ENCODE results near the gene FNDC3B. TPM values are rescaled to one million over a fixed set of nuclear protein-coding genes. Genes with fewer than 3 reads are reported as not detected.

Gene FNDC3B
- total RNA-seq, 2 experiments from 2014 or later = 9.2 to 13.5 TPM

GRCh38 chr3:172148702-172149565 is 109.6 kb downstream of the FNDC3B start:
- H3K36me3 Mint-ChIP-seq (ENCODE audit: low read depth) = no peaks in the 10 kb centered on the region
- no peak for DNase-seq
- H3K27me3 Mint-ChIP-seq (ENCODE audit: low read depth) = no peaks in the 10 kb centered on the region
- intact Hi-C loops (cut with micrococcal nuclease) = no loop called here
- H3K4me1 Mint-ChIP-seq (ENCODE audit: low read depth) = peaks cover 41% of the 10 kb centered on the region
- no peak overlapping the region for H3K27ac Mint-ChIP-seq
- CTCF ChIA-PET = interaction anchor here (0.6 to 0.7 kb wide), 2 partner anchors 30 to 164 kb away, joined by 3 read pairs; no protein-coding TSS in a partner anchor
- no peak overlapping the region for H3K4me3 Mint-ChIP-seq
- H3K9me3 Mint-ChIP-seq = no peaks in the 10 kb centered on the region

- H3K4me1 Mint-ChIP-seq (ENCODE audit: low read depth) = peaks cover 44% of the 10 kb centered on the region
- intact Hi-C loops (cut with micrococcal nuclease) = no loop called here
- H3K9me3 Mint-ChIP-seq = no peaks in the 10 kb centered on the region
- H3K27me3 Mint-ChIP-seq (ENCODE audit: low read depth) = no peaks in the 10 kb centered on the region
- no peak for DNase-seq
- no peaks in the 10 kb centered on the region for H3K36me3 Mint-ChIP-seq (ENCODE audit: low read depth)
- H3K27ac Mint-ChIP-seq = no peak overlapping the region
- no peak overlapping the region for H3K4me3 Mint-ChIP-seq
- CTCF ChIA-PET = no interaction called here
These were observed 110.9 kb downstream of the FNDC3B start for GRCh38 chr3:172150268-172150667.

GRCh38 chr3:172150913-172151650 is 111.7 kb downstream of the FNDC3B start:
- Mint-ChIP-seq H3K27me3 (ENCODE audit: low read depth) (no peaks in the 10 kb centered on the region), H3K9me3 (no peaks in the 10 kb centered on the region), H3K36me3 (ENCODE audit: low read depth) (no peaks in the 10 kb centered on the region), H3K4me1 (ENCODE audit: low read depth) (peaks cover 41% of the 10 kb centered on the region), H3K4me3 (no peak overlapping the region), H3K27ac (no peak overlapping the region)
- DNase-seq = no peak
- CTCF ChIA-PET = interaction anchor here (0.7 kb wide), 1 partner anchor 803 kb away, joined by 3 read pairs; no protein-coding TSS in a partner anchor
- intact Hi-C loops (cut with micrococcal nuclease) = no loop called here

GRCh38 chr3:172151651-172152649 is 112.6 kb downstream of the FNDC3B start:
- Mint-ChIP-seq H3K36me3 (ENCODE audit: low read depth) (no peaks in the 10 kb centered on the region), H3K27me3 (ENCODE audit: low read depth) (no peaks in the 10 kb centered on the region), H3K9me3 (no peaks in the 10 kb centered on the region), H3K4me1 (ENCODE audit: low read depth) (peaks cover 38% of the 10 kb centered on the region), H3K4me3 (no peak overlapping the region), H3K27ac (no peak overlapping the region)
- CTCF ChIA-PET = no interaction called here
- intact Hi-C loops (cut with micrococcal nuclease) = no loop called here
- DNase-seq = no peak

- Mint-ChIP-seq H3K4me3 (peak overlapping the region; percentile 13), H3K36me3 (ENCODE audit: low read depth) (no peaks in the 10 kb centered on the region), H3K4me1 (ENCODE audit: low read depth) (peaks cover 34% of the 10 kb centered on the region), H3K9me3 (no peaks in the 10 kb centered on the region), H3K27ac (no peak overlapping the region), H3K27me3 (ENCODE audit: low read depth) (no peaks in the 10 kb centered on the region)
- intact Hi-C loops (cut with micrococcal nuclease) = loop anchor here (1.0 kb wide), 1 partner anchor 15 kb away; no protein-coding TSS in a partner anchor
- DNase-seq = no peak
- CTCF ChIA-PET = no interaction called here
These were observed 113.5 kb downstream of the FNDC3B start for GRCh38 chr3:172152874-172153273.

GRCh38 chr3:172153335-172153861 is 114.0 kb downstream of the FNDC3B start:
- peak; percentile 72 for DNase-seq
- Mint-ChIP-seq H3K9me3 (no peaks in the 10 kb centered on the region), H3K27me3 (ENCODE audit: low read depth) (no peaks in the 10 kb centered on the region), H3K4me3 (peak overlapping the region; percentile 13), H3K27ac (no peak overlapping the region), H3K36me3 (ENCODE audit: low read depth) (no peaks in the 10 kb centered on the region), H3K4me1 (ENCODE audit: low read depth) (peaks cover 31% of the 10 kb centered on the region)
- CTCF ChIA-PET = no interaction called here
- intact Hi-C loops (cut with micrococcal nuclease) = loop anchor here (1.0 kb wide), 1 partner anchor 15 kb away; no protein-coding TSS in a partner anchor

GRCh38 chr3:172154768-172155664 is 115.6 kb downstream of the FNDC3B start:
- intact Hi-C loops (cut with micrococcal nuclease) = no loop called here
- CTCF ChIA-PET = no interaction called here
- DNase-seq = no peak
- no peak overlapping the region for H3K4me3 Mint-ChIP-seq
- no peaks in the 10 kb centered on the region for H3K9me3 Mint-ChIP-seq
- H3K36me3 Mint-ChIP-seq (ENCODE audit: low read depth) = no peaks in the 10 kb centered on the region
- no peaks in the 10 kb centered on the region for H3K27me3 Mint-ChIP-seq (ENCODE audit: low read depth)
- H3K27ac Mint-ChIP-seq = no peak overlapping the region
- H3K4me1 Mint-ChIP-seq (ENCODE audit: low read depth) = peaks cover 25% of the 10 kb centered on the region

GRCh38 chr3:172155897-172156585 is 116.7 kb downstream of the FNDC3B start:
- intact Hi-C loops (cut with micrococcal nuclease) = no loop called here
- Mint-ChIP-seq H3K27ac (no peak overlapping the region), H3K4me1 (ENCODE audit: low read depth) (peaks cover 25% of the 10 kb centered on the region), H3K4me3 (no peak overlapping the region), H3K36me3 (ENCODE audit: low read depth) (no peaks in the 10 kb centered on the region), H3K27me3 (ENCODE audit: low read depth) (no peaks in the 10 kb centered on the region), H3K9me3 (no peaks in the 10 kb centered on the region)
- no peak for DNase-seq
- CTCF ChIA-PET = no interaction called here

GRCh38 chr3:172156586-172156955 is 117.2 kb downstream of the FNDC3B start:
- no peak for DNase-seq
- CTCF ChIA-PET = interaction anchor here (1.1 kb wide), 1 partner anchor 326 kb away, joined by 3 read pairs; no protein-coding TSS in a partner anchor
- intact Hi-C loops (cut with micrococcal nuclease) = no loop called here
- Mint-ChIP-seq H3K36me3 (ENCODE audit: low read depth) (no peaks in the 10 kb centered on the region), H3K4me1 (ENCODE audit: low read depth) (peaks cover 25% of the 10 kb centered on the region), H3K4me3 (no peak overlapping the region), H3K27me3 (ENCODE audit: low read depth) (no peaks in the 10 kb centered on the region), H3K27ac (no peak overlapping the region), H3K9me3 (no peaks in the 10 kb centered on the region)

GRCh38 chr3:172157564-172158258 is 118.3 kb downstream of the FNDC3B start:
- intact Hi-C loops (cut with micrococcal nuclease) = no loop called here
- Mint-ChIP-seq H3K4me1 (ENCODE audit: low read depth) (peaks cover 23% of the 10 kb centered on the region), H3K27me3 (ENCODE audit: low read depth) (no peaks in the 10 kb centered on the region), H3K27ac (no peak overlapping the region), H3K9me3 (no peaks in the 10 kb centered on the region), H3K36me3 (ENCODE audit: low read depth) (no peaks in the 10 kb centered on the region), H3K4me3 (no peak overlapping the region)
- DNase-seq = no peak
- CTCF ChIA-PET = interaction anchor here (1.1 kb wide), 1 partner anchor 327 kb away, joined by 3 read pairs; no protein-coding TSS in a partner anchor
